Activated naive CD8-positive, alpha-beta T cell treated with anti-CD3 and anti-CD28 coated beads for 36 hours (primary cell): Measurements from ENCODE around the gene UNK. TPM values are rescaled to one million over a fixed set of nuclear protein-coding genes. Genes with fewer than 3 reads are reported as not detected.

Source experiments
- DNase-seq: peaks from one replicate; pipeline ENCODE4 v3.0.0; 2021
- H3K27ac Mint-ChIP-seq: one replicate; pipeline ENCODE4 v1.8.0; 2022; ENCODE audit warnings: mild to moderate bottlenecking, moderate library complexity, mixed read lengths
- H3K27me3 Mint-ChIP-seq: one replicate; pipeline ENCODE4 v1.8.0; 2022; ENCODE audit warnings: mild to moderate bottlenecking, mixed read lengths
- H3K36me3 Mint-ChIP-seq: one replicate; pipeline ENCODE4 v1.8.0; 2021; ENCODE audit warnings: mild to moderate bottlenecking, mixed read lengths
- H3K4me1 Mint-ChIP-seq: one replicate; pipeline ENCODE4 v1.8.0; 2021; ENCODE audit warnings: mixed read lengths
- H3K4me3 Mint-ChIP-seq: one replicate; pipeline ENCODE4 v1.8.0; 2022; ENCODE audit warnings: mild to moderate bottlenecking, moderate library complexity, mixed read lengths
- H3K9me3 Mint-ChIP-seq: one replicate; pipeline ENCODE4 v1.8.0; 2022; ENCODE audit warnings: mixed read lengths
- total RNA-seq, 2 experiments: library from RNA; stranded (reverse); gene quantifications; one replicate each; pipeline ENCODE4 v1.2.3, GENCODE V29; 2021

The UNK gene
- total RNA-seq, 2 experiments from 2014 or later = 26.9 to 27.4 TPM

DNA sequence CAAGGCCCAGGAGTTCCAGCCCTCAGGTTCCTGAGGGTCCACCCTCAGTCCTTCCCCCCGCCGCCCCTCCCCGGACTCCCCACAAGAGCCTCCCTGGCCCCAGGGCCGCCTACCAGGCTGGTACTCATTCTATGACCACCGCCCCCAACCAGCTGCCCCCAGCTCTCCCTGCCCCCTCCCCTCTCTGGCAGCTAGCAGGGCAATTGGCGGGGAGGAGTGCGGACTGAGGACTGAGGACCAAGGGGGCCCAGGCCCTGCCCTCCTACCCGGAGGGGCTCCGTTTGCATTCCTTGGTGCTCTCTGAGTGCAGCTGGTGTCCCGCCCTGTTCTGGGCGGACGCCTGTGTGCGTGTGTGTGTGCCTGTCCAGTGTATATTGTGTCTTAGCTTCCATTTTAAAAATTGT is 40.5 kb downstream of the UNK start:
- DNase-seq = no peak
- Mint-ChIP-seq H3K27ac (peak overlapping the region; percentile 28), H3K4me1 (peaks cover 19% of the 10 kb centered on the region), H3K4me3 (no peak overlapping the region), H3K36me3 (peaks cover 14% of the 10 kb centered on the region), H3K9me3 (no peaks in the 10 kb centered on the region), H3K27me3 (no peaks in the 10 kb centered on the region)

GRCh38 chr17:75825748-75826370 is 41.3 kb downstream of the UNK start:
- no peak for DNase-seq
- H3K4me1 Mint-ChIP-seq = peaks cover 19% of the 10 kb centered on the region
- H3K4me3 Mint-ChIP-seq = no peak overlapping the region
- peaks cover 17% of the 10 kb centered on the region for H3K36me3 Mint-ChIP-seq
- H3K27ac Mint-ChIP-seq = peak overlapping the region; percentile 28
- H3K9me3 Mint-ChIP-seq = no peaks in the 10 kb centered on the region
- no peaks in the 10 kb centered on the region for H3K27me3 Mint-ChIP-seq

- Mint-ChIP-seq H3K4me1 (peaks cover 15% of the 10 kb centered on the region), H3K27me3 (no peaks in the 10 kb centered on the region), H3K36me3 (peaks cover 14% of the 10 kb centered on the region), H3K9me3 (no peaks in the 10 kb centered on the region), H3K27ac (peak overlapping the region; percentile 74), H3K4me3 (no peak overlapping the region)
- no peak for DNase-seq
These were observed 42.1 kb downstream of the UNK start for GRCh38 chr17:75826561-75827307.

DNA sequence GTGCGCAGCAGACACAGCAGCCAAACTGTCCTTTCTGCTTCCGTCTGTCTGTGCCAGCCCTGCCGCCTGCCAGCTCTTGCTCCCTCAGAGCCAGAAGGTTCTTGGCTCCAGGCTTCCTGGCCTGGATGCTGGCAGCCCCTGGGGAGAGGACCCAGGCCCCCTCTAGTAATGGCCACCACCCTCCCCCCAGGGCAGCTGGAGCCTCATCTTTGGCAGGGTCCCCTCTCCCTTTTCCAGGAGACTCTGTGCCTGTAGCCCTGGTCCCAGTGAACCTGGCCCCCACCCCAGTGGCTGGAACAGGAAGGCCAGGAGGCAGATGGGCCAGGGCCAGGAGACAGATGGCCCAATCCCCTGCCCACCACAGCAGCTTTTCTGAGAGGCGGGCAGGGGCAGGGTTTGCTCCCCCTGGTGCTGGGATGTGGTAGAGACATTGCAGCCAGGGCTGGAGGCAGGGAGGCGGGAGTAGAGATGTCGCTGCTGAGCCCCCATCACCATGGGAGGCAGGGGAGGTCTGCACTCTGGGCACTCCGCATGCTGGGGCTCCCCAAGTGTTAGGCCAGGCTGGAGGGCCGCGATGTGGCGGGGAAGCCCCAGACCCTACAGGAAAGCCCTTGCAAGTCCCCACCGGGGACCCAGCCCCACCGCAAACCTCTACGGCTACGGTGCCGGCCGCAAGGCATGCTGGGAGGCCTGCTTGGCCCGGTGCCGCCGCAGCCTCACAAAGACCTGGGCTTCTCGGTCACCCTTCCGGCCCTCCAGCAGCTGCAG is 42.9 kb downstream of the UNK start:
- Mint-ChIP-seq H3K36me3 (peaks cover 12% of the 10 kb centered on the region), H3K27me3 (no peaks in the 10 kb centered on the region), H3K4me3 (peak overlapping the region; percentile 40), H3K4me1 (peaks cover 13% of the 10 kb centered on the region), H3K9me3 (no peaks in the 10 kb centered on the region), H3K27ac (peak overlapping the region; percentile 86)
- DNase-seq = peak; percentile 66

DNA sequence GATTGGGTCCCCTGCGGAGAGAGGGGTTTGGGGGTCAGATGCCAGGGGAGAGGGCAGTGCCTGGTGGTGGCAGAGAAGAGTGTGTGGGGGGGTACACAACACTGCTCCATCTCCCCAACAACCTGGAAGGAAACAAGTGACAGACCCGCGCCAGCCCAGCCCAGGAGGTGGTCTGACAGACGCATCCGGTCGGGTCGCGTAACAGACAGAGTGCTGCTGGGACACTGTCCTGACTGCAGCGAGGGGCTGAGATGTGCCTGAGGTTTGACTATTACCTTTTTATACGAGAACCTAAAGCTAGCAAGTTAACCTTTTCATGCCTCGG is 43.4 kb downstream of the UNK start:
- H3K36me3 Mint-ChIP-seq = peaks cover 13% of the 10 kb centered on the region
- DNase-seq = no peak
- no peaks in the 10 kb centered on the region for H3K27me3 Mint-ChIP-seq
- H3K9me3 Mint-ChIP-seq = no peaks in the 10 kb centered on the region
- H3K4me1 Mint-ChIP-seq = peaks cover 14% of the 10 kb centered on the region
- H3K27ac Mint-ChIP-seq = peak overlapping the region; percentile 86
- H3K4me3 Mint-ChIP-seq = peak overlapping the region; percentile 40

DNA sequence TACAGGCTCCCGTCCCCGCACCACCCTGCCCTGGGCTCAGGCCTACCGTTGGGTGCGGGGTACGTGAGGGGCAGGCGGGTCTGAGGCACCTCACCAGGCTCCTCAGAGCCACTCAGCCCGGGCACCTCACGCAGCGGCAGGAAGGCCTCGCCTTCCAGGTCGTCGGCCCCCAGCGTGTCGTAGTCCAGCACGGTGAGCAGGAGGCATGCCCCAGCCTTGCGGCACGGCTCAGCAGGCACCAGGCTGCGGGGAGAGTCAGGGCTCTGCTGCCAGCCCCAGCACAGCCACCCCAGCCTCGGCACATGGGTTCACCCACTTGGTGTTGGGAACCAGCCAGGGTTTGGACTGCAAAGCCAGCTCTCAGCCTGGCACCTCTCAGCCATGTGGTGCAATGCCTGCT is 44.1 kb downstream of the UNK start:
- no peak overlapping the region for H3K4me3 Mint-ChIP-seq

GRCh38 chr17:75829747-75830146 is 45.1 kb downstream of the UNK start:
- H3K9me3 Mint-ChIP-seq = no peaks in the 10 kb centered on the region
- H3K27me3 Mint-ChIP-seq = no peaks in the 10 kb centered on the region
- DNase-seq = no peak
- no peak overlapping the region for H3K27ac Mint-ChIP-seq
- no peak overlapping the region for H3K4me3 Mint-ChIP-seq
- peaks cover 30% of the 10 kb centered on the region for H3K4me1 Mint-ChIP-seq
- peaks cover 22% of the 10 kb centered on the region for H3K36me3 Mint-ChIP-seq

More for the DNA sequence above, 44.1 kb downstream of the UNK start:
- peaks cover 16% of the 10 kb centered on the region for H3K36me3 Mint-ChIP-seq
- H3K27ac Mint-ChIP-seq = no peak overlapping the region
- no peaks in the 10 kb centered on the region for H3K9me3 Mint-ChIP-seq
- no peaks in the 10 kb centered on the region for H3K27me3 Mint-ChIP-seq
- no peak for DNase-seq
- peaks cover 21% of the 10 kb centered on the region for H3K4me1 Mint-ChIP-seq

DNA sequence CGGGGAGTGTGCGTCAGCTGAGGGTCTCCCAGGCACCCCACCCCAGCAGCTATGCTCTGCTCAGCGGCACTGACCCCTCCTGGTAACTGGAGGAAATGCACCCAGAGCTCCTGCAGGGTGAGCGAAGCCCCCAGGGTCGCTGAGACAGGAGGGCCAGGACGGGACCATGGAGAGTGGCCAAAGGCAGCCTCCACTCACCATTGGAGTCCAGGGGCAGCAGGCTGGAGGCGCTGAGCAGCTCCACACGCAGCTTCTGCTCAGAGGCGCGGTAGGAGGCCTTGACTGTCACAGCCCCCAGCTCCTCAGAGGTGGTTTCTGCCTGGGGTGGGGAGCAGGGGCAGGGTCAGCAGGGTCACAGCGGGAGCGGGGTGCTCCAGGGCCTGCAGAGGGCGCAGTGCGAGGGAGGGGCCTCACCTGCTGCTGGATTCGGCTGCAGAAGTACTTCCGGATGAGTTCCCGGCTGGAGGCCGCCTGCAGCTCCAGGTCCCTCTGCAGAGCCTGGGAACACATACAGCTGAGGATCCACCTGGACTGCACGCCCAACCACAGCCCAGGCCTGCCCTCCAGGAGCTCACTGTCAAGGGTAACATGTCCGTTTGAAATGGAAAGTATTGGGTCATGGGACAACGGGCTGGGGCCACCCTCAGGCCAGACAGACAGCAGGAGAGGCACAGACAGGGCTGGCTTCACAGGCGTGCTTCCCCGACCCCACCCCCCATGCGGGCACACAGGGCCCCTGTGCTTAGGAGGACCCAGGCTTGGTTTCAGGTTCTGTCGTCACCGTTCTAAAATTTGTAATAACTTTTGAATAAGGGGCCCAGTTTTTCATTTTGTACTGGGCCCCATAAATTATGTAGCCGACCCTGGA is 45.8 kb downstream of the UNK start:
- DNase-seq = peak; percentile 28
- no peak overlapping the region for H3K4me3 Mint-ChIP-seq
- no peaks in the 10 kb centered on the region for H3K27me3 Mint-ChIP-seq
- H3K27ac Mint-ChIP-seq = no peak overlapping the region
- H3K36me3 Mint-ChIP-seq = peaks cover 21% of the 10 kb centered on the region
- H3K4me1 Mint-ChIP-seq = peaks cover 31% of the 10 kb centered on the region
- H3K9me3 Mint-ChIP-seq = no peaks in the 10 kb centered on the region

DNA sequence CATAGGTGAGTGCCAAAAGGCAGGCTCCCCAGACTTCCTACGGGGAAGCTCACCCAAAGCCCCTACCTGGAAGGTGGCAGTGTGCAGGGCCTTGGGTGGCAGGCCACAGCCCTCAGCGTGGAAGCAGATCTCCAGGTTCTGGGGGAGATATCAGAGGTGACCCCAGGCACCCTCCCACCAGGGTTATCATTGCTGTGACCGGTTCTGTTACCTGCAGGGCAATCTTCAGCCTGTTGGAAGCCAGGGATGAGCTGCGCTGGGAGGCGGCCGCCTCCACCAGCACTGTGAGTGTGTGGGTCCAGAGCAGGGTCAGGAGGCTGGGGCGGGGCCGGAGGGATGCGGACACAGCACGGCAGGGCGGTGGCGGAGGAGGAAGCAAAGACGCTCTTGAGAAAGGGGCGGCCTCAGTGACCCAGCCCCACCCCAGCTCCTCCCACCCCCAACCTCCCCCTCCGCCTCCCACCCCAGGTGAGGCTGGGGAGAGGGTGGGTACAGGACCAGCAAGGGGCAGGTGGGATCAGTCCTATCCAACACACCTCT is 46.5 kb downstream of the UNK start:
- Mint-ChIP-seq H3K9me3 (no peaks in the 10 kb centered on the region), H3K4me3 (no peak overlapping the region), H3K4me1 (peaks cover 31% of the 10 kb centered on the region), H3K27me3 (no peaks in the 10 kb centered on the region), H3K36me3 (peaks cover 21% of the 10 kb centered on the region), H3K27ac (no peak overlapping the region)
- no peak for DNase-seq

DNA sequence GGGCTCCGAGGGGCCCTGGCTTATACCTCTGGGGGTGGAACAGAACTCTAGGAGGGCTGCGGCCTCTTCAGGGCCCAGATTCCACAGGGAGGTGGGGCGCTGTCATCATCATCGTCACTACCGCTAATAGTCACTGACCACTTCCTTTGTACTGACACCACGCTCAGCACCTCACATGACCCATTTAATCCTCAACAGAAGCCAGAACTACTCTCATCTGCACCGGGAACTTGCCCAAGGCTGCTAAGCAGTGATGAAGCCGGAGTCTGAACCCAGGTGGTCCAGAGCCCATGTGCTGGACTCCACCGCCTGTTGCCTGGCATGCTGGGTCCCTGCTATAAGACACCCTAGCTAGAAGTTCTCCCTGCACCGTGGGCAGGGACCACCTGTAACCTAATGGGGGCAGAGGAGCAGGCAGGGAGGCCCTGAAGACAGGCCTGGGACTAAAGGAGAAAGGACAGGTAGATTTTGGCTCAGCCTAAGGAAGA is 47.6 kb downstream of the UNK start:
- H3K36me3 Mint-ChIP-seq = peaks cover 20% of the 10 kb centered on the region
- H3K4me1 Mint-ChIP-seq = peaks cover 31% of the 10 kb centered on the region
- DNase-seq = peak; percentile 63
- peak overlapping the region; percentile 90 for H3K27ac Mint-ChIP-seq
- H3K9me3 Mint-ChIP-seq = no peaks in the 10 kb centered on the region
- H3K27me3 Mint-ChIP-seq = no peaks in the 10 kb centered on the region
- peak overlapping the region; percentile 63 for H3K4me3 Mint-ChIP-seq

DNA sequence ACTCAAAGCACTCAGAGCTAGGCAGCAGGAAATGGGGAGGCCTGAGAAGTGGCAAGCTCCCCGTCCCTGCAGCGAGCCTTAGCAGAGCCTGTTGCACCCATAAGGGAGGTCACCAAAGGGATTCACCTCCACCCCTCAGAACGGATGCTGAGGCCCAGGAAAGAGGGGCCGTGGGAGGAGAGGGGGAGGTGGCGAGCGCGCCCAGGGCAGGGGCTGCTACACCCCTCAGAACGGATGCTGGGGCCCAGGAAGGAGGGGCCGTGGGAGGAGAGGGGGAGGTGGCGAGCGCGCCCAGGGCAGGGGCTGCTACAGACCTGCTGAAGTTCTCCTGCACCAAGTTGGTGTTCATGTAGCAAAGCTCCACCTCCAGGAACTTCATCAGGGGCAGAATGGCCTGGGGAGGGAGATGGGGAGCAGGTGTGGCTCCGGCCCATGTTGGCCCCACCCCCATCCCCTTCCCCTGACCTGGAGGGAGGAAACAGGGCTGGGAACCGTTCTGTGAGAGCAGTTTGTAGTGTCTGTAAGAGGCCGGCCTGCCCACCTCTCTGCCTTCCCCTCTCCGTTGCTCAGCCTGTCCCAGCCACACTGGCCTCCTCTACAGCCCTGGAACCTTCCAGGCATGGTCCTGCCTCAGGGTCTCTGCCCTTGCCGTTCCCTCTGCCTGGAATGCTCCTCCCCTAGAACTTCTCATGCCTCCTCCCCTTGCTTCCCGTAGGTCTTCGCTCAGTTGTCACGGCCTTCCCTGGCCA is 48.2 kb downstream of the UNK start:
- Mint-ChIP-seq H3K27me3 (no peaks in the 10 kb centered on the region), H3K27ac (peak overlapping the region; percentile 90), H3K4me3 (peak overlapping the region; percentile 63), H3K4me1 (peaks cover 31% of the 10 kb centered on the region), H3K36me3 (peaks cover 21% of the 10 kb centered on the region), H3K9me3 (no peaks in the 10 kb centered on the region)
- peak; percentile 43 for DNase-seq

GRCh38 chr17:75834279-75834920 is 49.8 kb downstream of the UNK start:
- Mint-ChIP-seq H3K36me3 (peaks cover 19% of the 10 kb centered on the region), H3K27ac (peak overlapping the region; percentile 44), H3K9me3 (no peaks in the 10 kb centered on the region), H3K27me3 (no peaks in the 10 kb centered on the region), H3K4me1 (peaks cover 25% of the 10 kb centered on the region), H3K4me3 (no peak overlapping the region)
- DNase-seq = no peak

GRCh38 chr17:75834928-75835653 is 50.5 kb downstream of the UNK start:
- peaks cover 25% of the 10 kb centered on the region for H3K4me1 Mint-ChIP-seq
- peaks cover 15% of the 10 kb centered on the region for H3K36me3 Mint-ChIP-seq
- peak overlapping the region; percentile 29 for H3K27ac Mint-ChIP-seq
- no peak for DNase-seq
- H3K4me3 Mint-ChIP-seq = no peak overlapping the region
- no peaks in the 10 kb centered on the region for H3K27me3 Mint-ChIP-seq
- no peaks in the 10 kb centered on the region for H3K9me3 Mint-ChIP-seq
